HAP-1 (cell line): ENCODE results near the gene GSTM5.
"Not testable (repeated sequence)": the region's sequence is repeated elsewhere in the genome, so short reads cannot be mapped to it uniquely, and the experiment has no call there.

ENCODE experiments used
- DNase-seq, 2 experiments: peaks; one replicate each; pipeline ENCODE4 v3.0.0-alpha.2; 2016 to 2020; ENCODE audit warnings: low spot score in 2 of 2
- H3K27me3 ChIP-seq: fragments of 250-450 bp; sonication (Bioruptor Pico); 2 replicates; pipeline ENCODE4 v1.5.1; 2020; ENCODE audit warnings: low read depth, mild to moderate bottlenecking, moderate library complexity
- H3K36me3 ChIP-seq: fragments of 250-450 bp; sonication (Bioruptor Pico); replicated peaks from 2 replicates; pipeline ENCODE4 v1.5.1; 2020; ENCODE audit warnings: mild to moderate bottlenecking
- H3K4me1 ChIP-seq: fragments of 250-450 bp; sonication (Bioruptor Pico); 2 replicates; pipeline ENCODE4 v1.5.1; 2020; ENCODE audit warnings: mild to moderate bottlenecking
- H3K4me3 ChIP-seq: fragments of 250-450 bp; sonication (Bioruptor Pico); 2 replicates; pipeline ENCODE4 v1.5.1; 2020; ENCODE audit warnings: mild to moderate bottlenecking, moderate library complexity
- H3K9me3 ChIP-seq: fragments of 250-450 bp; sonication (Bioruptor Pico); 2 replicates; pipeline ENCODE4 v1.5.1; 2020; ENCODE audit warnings: mild to moderate bottlenecking, moderate library complexity
- in situ Hi-C: fragments of 300-500 bp; cut with MboI; formaldehyde crosslinking; loops from 3 replicates; pipeline ENCODE4 v1.14.3; 2020; ENCODE audit warnings: low sequenced_read_pairs, inconsistent platforms, mixed read lengths

GSTM5 gene

DNA sequence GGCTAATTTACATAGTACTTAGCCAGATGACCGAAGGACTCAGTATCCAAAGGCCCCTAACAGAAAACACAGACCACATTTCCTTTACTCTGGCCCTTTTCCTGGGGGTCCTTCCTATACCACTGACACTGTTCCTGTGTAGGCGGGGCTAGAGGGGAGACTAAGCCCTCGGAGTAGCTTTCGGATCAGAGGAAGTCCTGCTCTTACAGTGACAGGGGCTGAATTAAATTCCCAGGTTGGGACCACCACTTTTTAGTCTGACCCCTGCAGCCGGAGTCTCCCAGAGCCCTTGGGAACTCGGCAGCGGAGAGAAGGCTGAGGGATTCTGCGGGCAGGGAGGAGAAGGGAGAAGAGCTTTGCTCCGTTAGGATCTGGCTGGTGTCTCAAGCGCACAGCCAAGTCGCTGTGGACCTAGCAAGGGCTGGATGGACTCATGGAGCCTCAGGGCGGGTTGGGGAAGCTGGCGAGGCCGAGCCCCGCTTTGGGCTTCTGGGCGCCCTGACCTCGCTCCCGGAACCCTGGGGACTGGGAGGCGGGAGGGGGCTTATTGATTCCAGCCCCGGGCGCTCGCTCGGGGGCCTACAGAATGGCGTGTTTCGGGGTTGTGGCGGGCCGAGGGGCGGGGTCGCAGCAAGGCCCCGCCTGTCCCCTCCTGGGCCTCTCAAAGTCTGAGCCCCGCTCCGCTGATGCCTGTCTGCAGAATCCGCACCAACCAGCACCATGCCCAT is at the start of gene GSTM5:
TSS of gene GSTM5 (plus strand) at position 659 of the 728 bp plus-strand sequence. CDS start at position 721, 62 bp downstream.
- H3K9me3 ChIP-seq, H3K36me3 ChIP-seq, DNase-seq, in situ Hi-C loops, H3K4me1 ChIP-seq, H3K4me3 ChIP-seq, H3K27me3 ChIP-seq: not testable (repeated sequence)

DNA sequence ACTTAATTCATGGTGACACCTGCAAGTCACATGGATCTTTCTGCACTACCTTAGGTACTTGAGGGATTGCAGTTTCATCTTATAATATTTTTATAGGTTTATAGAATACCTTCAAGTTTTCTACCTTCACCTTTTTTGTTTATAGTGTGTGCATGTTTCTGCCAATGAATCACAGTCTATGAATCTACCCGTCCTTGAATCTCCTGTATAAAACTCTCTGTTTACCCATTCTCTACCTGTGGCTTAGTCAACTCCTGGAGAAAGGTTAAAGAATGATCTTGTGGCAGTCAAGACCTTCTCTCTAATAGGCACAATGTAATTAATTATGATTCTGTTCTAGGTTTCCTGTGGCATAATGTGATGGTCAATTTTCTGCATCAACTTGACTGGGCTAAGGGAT is 47.4 kb upstream of the GSTM5 start:
- Histone ChIP-seq H3K9me3 (no peaks in the 10 kb centered on the region), H3K36me3 (no peaks in the 10 kb centered on the region), H3K27me3 (no peaks in the 10 kb centered on the region), H3K4me3 (no peak overlapping the region), H3K4me1 (peaks cover 3% of the 10 kb centered on the region; the same call in 1 of the 2 replicates)
- DNase-seq: no peak
- in situ Hi-C loops: no loop called here

DNA sequence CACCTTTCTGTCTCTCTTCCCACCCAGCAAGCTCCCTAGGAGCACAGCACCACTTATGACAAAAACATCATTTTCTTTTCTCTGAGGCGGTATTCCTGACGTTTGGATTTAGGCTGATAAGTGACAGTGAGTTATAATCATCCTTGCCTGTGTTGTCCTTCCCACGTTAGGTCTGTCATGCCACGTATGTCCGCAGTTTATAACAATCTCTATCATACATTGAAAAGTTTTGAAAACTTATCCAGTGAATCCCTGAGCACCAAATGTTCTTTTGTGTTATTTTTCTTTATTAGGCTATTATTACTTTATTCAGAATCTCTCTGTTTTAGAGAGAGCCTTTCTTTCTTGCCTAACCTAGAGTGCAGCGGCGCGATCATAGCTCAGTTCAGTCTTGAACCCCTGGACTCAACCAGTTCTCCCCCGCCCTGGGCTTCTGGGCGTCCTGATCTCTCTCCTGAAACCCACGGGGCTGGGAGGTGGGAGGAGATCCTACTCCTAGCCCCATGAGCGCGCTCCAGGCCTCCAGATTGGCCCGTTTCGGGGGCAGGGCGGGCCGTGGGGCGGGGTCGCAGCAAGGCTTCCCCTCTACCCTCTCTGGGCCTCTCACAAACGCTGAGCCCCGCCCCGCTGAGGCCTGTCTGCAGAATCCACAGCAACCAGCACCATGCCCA is 44.5 kb upstream of the GSTM5 start, which contains the start of gene GSTM2:
TSS of gene GSTM2 (plus strand) at position 606 of the 671 bp plus-strand sequence. CDS start at position 665, 59 bp downstream.
- no peaks in the 10 kb centered on the region for H3K36me3 ChIP-seq
- no peak within 1 kb of the TSS for H3K4me3 ChIP-seq
- peak; percentile 52 to 90 for DNase-seq
- in situ Hi-C loops: no loop called here
- peaks cover 3% of the 10 kb centered on the region; the same call in 1 of the 2 replicates for H3K4me1 ChIP-seq
- no peaks in the 10 kb centered on the region for H3K9me3 ChIP-seq
- no peaks in the 10 kb centered on the region for H3K27me3 ChIP-seq

DNA sequence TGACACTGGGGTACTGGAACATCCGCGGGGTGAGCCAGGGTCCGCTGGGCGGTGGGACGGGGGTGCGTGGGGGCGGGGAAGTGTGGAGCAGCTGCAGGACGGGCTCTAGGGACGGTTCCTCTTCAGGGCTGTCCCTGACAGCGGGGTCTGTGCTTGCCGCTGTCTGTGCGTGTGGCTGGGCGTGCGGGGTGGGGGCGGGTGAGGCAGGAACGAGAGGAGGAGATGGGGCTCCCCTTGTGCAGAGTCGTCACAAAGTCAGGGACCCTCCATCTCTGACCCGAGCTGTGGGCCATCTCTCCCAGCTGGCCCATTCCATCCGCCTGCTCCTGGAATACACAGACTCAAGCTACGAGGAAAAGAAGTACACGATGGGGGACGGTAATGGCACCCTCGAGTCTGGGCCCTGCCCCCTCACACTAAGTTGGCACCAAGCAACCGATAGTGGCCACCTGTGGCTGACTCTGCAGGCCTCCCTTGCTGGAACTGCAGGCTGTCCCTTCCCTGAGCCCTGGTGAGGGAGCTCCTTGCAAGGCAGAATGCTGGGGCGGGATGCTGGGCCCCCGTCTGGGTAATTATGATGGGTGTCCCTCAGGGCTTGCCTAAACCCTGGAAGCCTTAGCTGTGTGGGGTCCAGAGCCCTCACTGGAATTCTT is 43.8 kb upstream of the GSTM5 start:
- in situ Hi-C loops: no loop called here
- Histone ChIP-seq H3K9me3 (no peaks in the 10 kb centered on the region), H3K4me3 (no peak overlapping the region), H3K27me3 (no peaks in the 10 kb centered on the region), H3K4me1 (peaks cover 3% of the 10 kb centered on the region; the same call in 1 of the 2 replicates), H3K36me3 (no peaks in the 10 kb centered on the region)
- no peak for DNase-seq

DNA sequence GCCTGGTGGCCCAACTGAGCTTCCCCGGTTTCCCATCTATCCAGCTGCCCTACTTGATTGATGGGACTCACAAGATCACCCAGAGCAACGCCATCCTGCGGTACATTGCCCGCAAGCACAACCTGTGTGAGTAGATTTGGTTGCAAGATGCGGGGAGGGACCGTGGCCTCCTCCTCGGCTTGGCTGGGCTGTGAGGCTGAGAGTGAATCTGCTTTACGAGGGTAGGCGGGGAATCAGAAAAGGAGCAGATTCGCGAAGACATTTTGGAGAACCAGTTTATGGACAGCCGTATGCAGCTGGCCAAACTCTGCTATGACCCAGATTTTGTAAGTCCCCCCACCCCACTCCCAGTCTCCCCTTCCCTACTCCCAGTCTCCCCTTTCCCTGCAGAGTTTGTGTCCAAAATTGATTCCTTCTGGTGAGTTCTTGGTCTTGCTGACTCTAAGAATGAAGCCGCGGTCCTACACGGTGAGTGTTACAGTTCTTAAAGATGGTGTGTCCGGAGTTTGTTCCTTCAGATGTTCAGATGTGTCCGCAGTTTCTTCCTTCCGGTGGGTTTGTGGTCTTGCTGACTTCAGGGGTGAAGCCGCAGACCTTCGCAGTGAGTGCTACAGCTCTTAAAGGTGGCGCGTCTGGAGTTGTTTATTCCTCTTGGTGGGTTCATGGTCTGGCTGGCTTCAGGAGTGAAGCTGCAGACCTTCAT is 42.7 kb upstream of the GSTM5 start:
- DNase-seq: no peak
- no peaks in the 10 kb centered on the region for H3K9me3 ChIP-seq
- peaks cover 3% of the 10 kb centered on the region; the same call in 1 of the 2 replicates for H3K4me1 ChIP-seq
- H3K27me3 ChIP-seq: no peaks in the 10 kb centered on the region
- no peak overlapping the region for H3K4me3 ChIP-seq
- in situ Hi-C loops: no loop called here
- no peaks in the 10 kb centered on the region for H3K36me3 ChIP-seq

DNA sequence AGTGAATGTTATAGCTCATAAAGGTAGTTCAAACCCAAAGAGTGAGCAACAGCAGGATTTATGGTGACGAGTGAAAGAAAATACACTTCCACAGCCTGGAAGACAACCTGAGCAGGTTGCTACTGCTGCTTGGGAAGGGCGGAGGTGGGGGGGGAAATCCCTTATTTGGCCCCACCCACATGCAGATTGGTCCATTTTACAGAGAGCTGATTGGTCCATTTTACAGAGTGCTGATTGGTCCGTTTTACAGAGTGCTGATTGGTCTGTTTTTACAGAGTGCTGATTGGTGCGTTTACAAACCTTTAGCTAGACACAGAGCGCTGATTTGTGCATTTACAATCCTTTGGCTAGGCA is 42.1 kb upstream of the GSTM5 start:
- H3K9me3 ChIP-seq, H3K4me1 ChIP-seq, H3K4me3 ChIP-seq, DNase-seq, H3K27me3 ChIP-seq, in situ Hi-C loops, H3K36me3 ChIP-seq: not testable (repeated sequence)

DNA sequence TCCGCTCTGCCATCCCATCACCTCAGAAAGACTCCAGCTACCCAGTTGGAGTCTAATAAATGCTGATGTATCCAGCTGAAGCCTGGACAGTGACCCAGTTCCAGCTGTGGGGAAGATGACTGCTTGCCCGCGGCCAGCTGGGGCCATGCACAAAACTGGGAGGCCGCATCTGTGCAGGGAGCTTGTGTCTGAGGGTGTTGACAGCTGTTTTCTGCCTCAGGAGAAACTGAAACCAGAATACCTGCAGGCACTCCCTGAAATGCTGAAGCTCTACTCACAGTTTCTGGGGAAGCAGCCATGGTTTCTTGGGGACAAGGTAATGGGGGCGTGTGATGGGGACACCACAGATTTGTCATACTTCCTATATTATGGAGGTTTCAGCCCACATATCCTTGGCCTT is 41.0 kb upstream of the GSTM5 start:
- Histone ChIP-seq H3K4me1 (peaks cover 3% of the 10 kb centered on the region; the same call in 1 of the 2 replicates), H3K9me3 (no peaks in the 10 kb centered on the region), H3K36me3 (no peaks in the 10 kb centered on the region), H3K4me3 (no peak overlapping the region), H3K27me3 (no peaks in the 10 kb centered on the region)
- in situ Hi-C loops: no loop called here
- DNase-seq: no peak

DNA sequence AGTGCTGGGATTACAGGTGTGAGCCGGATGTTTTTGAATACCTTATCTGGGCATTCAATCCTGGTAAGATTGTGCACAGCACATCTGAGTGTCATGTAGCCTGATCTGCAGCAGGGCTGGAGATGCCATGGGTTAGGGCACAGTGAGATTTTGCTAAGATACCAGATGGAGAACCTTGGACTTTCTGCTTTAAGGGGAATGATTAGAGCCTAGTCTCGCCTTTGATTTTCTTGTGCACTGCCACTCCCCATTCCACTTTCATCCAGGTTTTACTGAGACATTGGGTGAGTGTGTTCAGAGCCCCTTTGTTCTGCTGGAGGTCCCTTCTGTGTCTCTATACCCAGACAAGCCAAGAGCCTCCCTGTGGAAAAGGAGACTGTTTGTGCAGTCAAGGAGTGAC is 38.2 kb upstream of the GSTM5 start:
- in situ Hi-C loops, H3K36me3 ChIP-seq, H3K27me3 ChIP-seq, H3K4me3 ChIP-seq, H3K4me1 ChIP-seq, H3K9me3 ChIP-seq, DNase-seq: not testable (repeated sequence)

DNA sequence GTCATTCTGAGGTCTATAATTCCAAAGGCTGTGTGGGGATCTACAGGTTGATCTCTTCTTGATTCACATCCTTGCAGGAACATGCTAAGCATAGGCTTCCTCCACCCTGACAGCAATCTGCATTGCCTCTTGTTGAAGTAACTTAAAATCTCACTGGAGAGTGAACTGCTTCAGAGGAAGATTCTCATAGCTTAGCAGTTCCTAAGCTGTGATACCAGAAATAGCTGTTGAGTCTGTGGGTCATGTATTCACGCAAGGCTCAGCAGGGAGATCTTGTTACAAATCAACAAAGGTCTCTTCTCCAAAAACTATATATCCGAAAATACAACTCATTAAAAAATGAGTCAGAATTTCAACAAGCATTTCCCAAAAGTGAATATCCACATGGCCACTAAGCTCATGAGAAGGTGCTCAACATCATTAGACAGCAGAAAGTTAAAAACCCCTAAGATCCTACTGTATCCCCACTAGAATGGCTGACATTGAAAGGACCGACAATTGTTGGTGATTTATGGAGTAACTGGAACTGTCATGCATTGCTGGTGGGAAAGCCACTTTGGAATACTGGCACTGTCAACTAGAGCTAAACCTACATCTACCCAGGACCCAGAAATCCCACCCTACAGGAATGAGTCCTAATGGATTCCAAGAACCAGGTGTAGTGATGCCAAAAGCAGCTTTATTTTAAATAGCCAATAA is 35.2 kb upstream of the GSTM5 start:
- H3K4me3 ChIP-seq, in situ Hi-C loops, H3K27me3 ChIP-seq, H3K9me3 ChIP-seq, DNase-seq, H3K36me3 ChIP-seq, H3K4me1 ChIP-seq: not testable (repeated sequence)

DNA sequence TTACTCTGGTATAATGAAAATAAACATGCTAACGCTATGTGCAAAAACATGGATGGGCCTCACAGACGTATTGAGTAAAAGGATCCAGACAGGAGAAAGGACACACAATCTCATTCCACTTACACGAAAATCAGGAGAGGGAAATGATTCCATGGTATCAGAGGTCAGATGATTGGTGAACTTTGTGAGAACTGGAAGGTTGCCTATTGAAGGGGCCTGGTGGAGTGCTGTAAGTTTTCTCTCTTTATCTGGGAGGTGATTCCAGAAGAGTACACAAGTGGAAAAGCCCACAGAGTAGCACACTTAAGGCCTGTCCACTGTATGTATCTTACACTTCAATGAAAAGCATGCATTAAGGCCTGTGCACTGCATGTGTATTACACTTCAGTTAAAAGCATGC is 34.6 kb upstream of the GSTM5 start:
- no peak for DNase-seq
- H3K9me3 ChIP-seq: no peaks in the 10 kb centered on the region
- in situ Hi-C loops: no loop called here
- no peaks in the 10 kb centered on the region for H3K27me3 ChIP-seq
- H3K4me1 ChIP-seq: no peaks in the 10 kb centered on the region
- no peaks in the 10 kb centered on the region for H3K36me3 ChIP-seq
- no peak overlapping the region for H3K4me3 ChIP-seq

DNA sequence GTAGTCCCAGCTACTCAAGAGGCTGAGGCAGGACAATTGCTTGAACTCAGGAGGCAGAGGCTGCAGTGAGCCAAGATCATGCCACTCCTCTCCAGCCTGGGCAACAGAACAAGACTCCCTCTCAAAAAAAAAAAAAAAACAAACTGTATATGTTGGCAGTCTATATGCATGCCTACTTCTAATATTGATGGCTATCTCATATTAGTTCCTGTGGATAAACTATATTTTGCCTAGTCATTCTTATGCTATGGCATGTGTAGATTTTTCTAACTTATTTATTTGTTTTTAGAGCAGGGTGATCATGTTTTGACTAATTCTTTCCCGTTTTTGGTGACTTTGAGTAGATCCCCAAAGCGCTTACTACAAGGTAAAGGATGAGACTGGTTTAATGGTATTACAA is 33.4 kb upstream of the GSTM5 start:
- H3K9me3 ChIP-seq, DNase-seq, in situ Hi-C loops, H3K4me1 ChIP-seq, H3K36me3 ChIP-seq, H3K27me3 ChIP-seq, H3K4me3 ChIP-seq: not testable (repeated sequence)

DNA sequence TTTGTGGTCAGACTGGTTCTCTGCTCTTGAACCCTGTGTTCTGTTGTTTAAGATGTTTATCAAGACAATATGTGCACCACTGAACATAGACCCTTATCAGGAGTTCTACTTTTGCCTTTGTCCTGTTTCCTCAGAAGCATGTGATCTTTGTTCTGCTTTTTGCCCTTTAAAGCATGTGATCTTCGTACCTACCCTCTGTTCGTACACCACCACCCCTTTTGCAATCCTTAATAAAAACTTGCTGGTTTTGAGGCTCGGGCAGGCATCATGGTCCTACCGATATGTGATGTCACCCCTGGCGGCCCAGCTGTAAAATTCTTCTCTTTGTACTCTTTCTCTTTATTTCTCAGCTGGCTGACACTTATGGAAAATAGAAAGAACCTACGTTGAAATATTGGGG is 27.3 kb upstream of the GSTM5 start:
- DNase-seq, H3K4me3 ChIP-seq, H3K27me3 ChIP-seq, H3K36me3 ChIP-seq, in situ Hi-C loops, H3K9me3 ChIP-seq, H3K4me1 ChIP-seq: not testable (repeated sequence)

DNA sequence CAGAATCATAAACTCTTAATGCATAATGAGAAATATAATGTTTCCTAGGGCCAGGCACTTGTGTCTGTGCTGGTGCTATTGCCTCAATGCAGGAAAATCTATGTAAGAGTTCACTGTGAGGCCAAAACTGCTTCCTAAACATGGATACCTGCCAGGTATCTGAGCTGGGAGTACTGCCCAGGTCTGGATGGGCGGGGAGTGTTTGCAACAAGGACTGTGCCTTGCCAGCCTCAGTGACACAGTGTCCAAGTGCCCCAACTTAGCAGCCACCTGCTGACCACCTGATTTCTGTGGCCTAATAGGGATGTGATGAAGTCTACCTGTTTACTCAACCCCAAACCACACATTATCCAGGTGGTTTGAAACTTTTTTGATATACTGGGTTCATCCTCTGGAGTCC is 26.7 kb upstream of the GSTM5 start:
- H3K4me3 ChIP-seq, H3K36me3 ChIP-seq, H3K27me3 ChIP-seq, DNase-seq, H3K9me3 ChIP-seq, H3K4me1 ChIP-seq, in situ Hi-C loops: not testable (repeated sequence)
